ENCODE data around the gene PAXIP1. TPM values are rescaled to one million over a fixed set of nuclear protein-coding genes. Genes with fewer than 3 reads are reported as not detected.

PAXIP1 gene
- total and polyA plus RNA-seq, 2 experiments from 2014 or later, result 12.5 to 36.9 TPM

GRCh38 chr7:154978017-154978416 lies 24.9 kb downstream of the PAXIP1 start:
- H3K36me3 ChIP-seq (ENCODE audit: insufficient read depth), result peaks cover 23% of the 10 kb centered on the region
- no peak overlapping the region for H3K4me2 ChIP-seq
- H3K4me1 ChIP-seq (ENCODE audit: insufficient read depth), result no peaks in the 10 kb centered on the region
- no peaks in the 10 kb centered on the region for H3K9me3 Mint-ChIP-seq
- H3K4me1 Mint-ChIP-seq, result no peaks in the 10 kb centered on the region
- H3K27ac ChIP-seq (ENCODE audit: low read depth), result no peak overlapping the region
- ATAC-seq (no peak), DNase-seq (ENCODE audit: low spot score) (no peak)
- H3K4me3 Mint-ChIP-seq, result no peak overlapping the region
- H3K27me3 ChIP-seq (ENCODE audit: insufficient read depth), result no peaks in the 10 kb centered on the region
- no peaks in the 10 kb centered on the region for H3K9me2 ChIP-seq (ENCODE audit: insufficient read depth)
- peaks cover 49% of the 10 kb centered on the region for H3K36me3 Mint-ChIP-seq (ENCODE audit: low read depth)
- peaks cover 13% of the 10 kb centered on the region for H3K27me3 Mint-ChIP-seq (ENCODE audit: insufficient read depth, low read depth, poor library complexity)
- peaks cover 30% of the 10 kb centered on the region for H3K79me2 ChIP-seq (replicated peaks; ENCODE audit: insufficient read depth)
- no peak for TF ChIP-seq EZH2phosphoT487 (IDR thresholded peaks at IDR 0.05; ENCODE audit: unreplicated experiment)
- no peak for TF ChIP-seq CREB1 (CRISPR knock-in tag; IDR thresholded peaks at IDR 0.05; ENCODE audit: low read depth)
- TF ChIP-seq ETS1 (IDR thresholded peaks at IDR 0.05), result no peak
- TF ChIP-seq JUNB (IDR thresholded peaks at IDR 0.05; ENCODE audit: unreplicated experiment), result no peak
- no peak for TF ChIP-seq CTCF (conservative IDR thresholded peaks at IDR 0.05; ENCODE audit: low read depth in 2 of 2)
- TF ChIP-seq NANOG (IDR thresholded peaks at IDR 0.05; ENCODE audit: borderline replicate concordance), result no peak
- no peak for TF ChIP-seq POLR2AphosphoS5 (IDR thresholded peaks at IDR 0.05; ENCODE audit: low read depth)
- H3K27ac Mint-ChIP-seq, result no peak overlapping the region
- H4K20me1 ChIP-seq (replicated peaks; ENCODE audit: insufficient read depth), result peaks cover 8% of the 10 kb centered on the region
- H3K4me3 ChIP-seq, result no peak overlapping the region
- no peak overlapping the region for H2AFZ ChIP-seq
- no peaks in the 10 kb centered on the region for H3F3A ChIP-seq (replicated peaks; ENCODE audit: low read depth)

DNA sequence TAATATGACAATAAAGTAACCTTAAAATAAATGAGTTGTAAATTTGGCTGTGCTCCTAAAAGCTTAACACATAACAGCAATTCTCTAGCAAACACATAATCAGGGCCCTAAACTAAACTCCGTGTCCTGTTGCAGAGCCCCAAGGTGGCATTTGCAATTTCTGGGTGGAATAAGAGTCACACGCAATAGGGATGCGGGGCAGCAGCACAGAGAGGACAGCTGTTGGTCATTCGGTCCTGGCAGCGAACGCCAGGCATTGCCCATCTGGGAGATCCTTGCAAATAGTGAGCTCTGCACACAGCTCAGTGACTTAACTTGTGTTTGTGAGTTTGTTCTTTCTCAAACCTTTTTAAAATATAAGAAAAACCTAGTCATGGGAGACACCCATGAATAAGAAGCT lies 25.7 kb downstream of the PAXIP1 start:
- Histone ChIP-seq H4K20me1 (replicated peaks; ENCODE audit: insufficient read depth) (peaks cover 13% of the 10 kb centered on the region), H3K4me2 (no peak overlapping the region), H3K27ac (ENCODE audit: low read depth) (no peak overlapping the region), H3F3A (replicated peaks; ENCODE audit: low read depth) (no peaks in the 10 kb centered on the region), H3K9me2 (ENCODE audit: insufficient read depth) (no peaks in the 10 kb centered on the region), H2AFZ (no peak overlapping the region), H3K4me1 (ENCODE audit: insufficient read depth) (no peaks in the 10 kb centered on the region), H3K36me3 (ENCODE audit: insufficient read depth) (peaks cover 23% of the 10 kb centered on the region), H3K27me3 (ENCODE audit: insufficient read depth) (no peaks in the 10 kb centered on the region), H3K4me3 (no peak overlapping the region), H3K79me2 (replicated peaks; ENCODE audit: insufficient read depth) (peaks cover 38% of the 10 kb centered on the region)
- TF ChIP-seq EZH2 (IDR thresholded peaks at IDR 0.05; ENCODE audit: low read depth, unreplicated experiment) (no peak), CTCF (conservative IDR thresholded peaks at IDR 0.05; ENCODE audit: low read depth in 2 of 2) (no peak), ZNF331 (CRISPR knock-in tag; IDR thresholded peaks at IDR 0.05; ENCODE audit: low read depth) (no peak), STAT1 (IDR thresholded peaks at IDR 0.05; ENCODE audit: unreplicated experiment) (no peak), EZH2phosphoT487 (IDR thresholded peaks at IDR 0.05; ENCODE audit: unreplicated experiment) (no peak), ZNF114 (CRISPR knock-in tag; IDR thresholded peaks at IDR 0.05) (no peak)
- Mint-ChIP-seq H3K4me3 (no peak overlapping the region), H3K36me3 (ENCODE audit: low read depth) (peaks cover 46% of the 10 kb centered on the region), H3K9me3 (no peaks in the 10 kb centered on the region), H3K4me1 (no peaks in the 10 kb centered on the region), H3K27me3 (ENCODE audit: insufficient read depth, low read depth, poor library complexity) (peaks cover 14% of the 10 kb centered on the region), H3K27ac (no peak overlapping the region)
- DNase-seq (ENCODE audit: low spot score), result no peak
- ATAC-seq, result no peak

All from GM23338 (cell line).